ENCODE measurements around the gene POU5F1. TPM values are rescaled to one million over a fixed set of nuclear protein-coding genes. Genes with fewer than 3 reads are reported as not detected.

The POU5F1 gene
- total RNA-seq, 4 donors from 2014 or later, result 0.58 to 3.4 (median 1.1) TPM; not detected in 1

GRCh38 chr6:31163922-31164321 is 6.6 kb downstream of the POU5F1 start:
- TF ChIP-seq, protein P1, sequence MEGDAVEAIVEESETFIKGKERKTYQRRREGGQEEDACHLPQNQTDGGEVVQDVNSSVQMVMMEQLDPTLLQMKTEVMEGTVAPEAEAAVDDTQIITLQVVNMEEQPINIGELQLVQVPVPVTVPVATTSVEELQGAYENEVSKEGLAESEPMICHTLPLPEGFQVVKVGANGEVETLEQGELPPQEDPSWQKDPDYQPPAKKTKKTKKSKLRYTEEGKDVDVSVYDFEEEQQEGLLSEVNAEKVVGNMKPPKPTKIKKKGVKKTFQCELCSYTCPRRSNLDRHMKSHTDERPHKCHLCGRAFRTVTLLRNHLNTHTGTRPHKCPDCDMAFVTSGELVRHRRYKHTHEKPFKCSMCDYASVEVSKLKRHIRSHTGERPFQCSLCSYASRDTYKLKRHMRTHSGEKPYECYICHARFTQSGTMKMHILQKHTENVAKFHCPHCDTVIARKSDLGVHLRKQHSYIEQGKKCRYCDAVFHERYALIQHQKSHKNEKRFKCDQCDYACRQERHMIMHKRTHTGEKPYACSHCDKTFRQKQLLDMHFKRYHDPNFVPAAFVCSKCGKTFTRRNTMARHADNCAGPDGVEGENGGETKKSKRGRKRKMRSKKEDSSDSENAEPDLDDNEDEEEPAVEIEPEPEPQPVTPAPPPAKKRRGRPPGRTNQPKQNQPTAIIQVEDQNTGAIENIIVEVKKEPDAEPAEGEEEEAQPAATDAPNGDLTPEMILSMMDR (IDR thresholded peaks at IDR 0.05), result no peak
- TF ChIP-seq EP300 (IDR thresholded peaks at IDR 0.05) (no peak), POLR2AphosphoS5 (IDR thresholded peaks at IDR 0.05) (no peak), POLR2A (IDR thresholded peaks at IDR 0.05) (no peak)

DNA sequence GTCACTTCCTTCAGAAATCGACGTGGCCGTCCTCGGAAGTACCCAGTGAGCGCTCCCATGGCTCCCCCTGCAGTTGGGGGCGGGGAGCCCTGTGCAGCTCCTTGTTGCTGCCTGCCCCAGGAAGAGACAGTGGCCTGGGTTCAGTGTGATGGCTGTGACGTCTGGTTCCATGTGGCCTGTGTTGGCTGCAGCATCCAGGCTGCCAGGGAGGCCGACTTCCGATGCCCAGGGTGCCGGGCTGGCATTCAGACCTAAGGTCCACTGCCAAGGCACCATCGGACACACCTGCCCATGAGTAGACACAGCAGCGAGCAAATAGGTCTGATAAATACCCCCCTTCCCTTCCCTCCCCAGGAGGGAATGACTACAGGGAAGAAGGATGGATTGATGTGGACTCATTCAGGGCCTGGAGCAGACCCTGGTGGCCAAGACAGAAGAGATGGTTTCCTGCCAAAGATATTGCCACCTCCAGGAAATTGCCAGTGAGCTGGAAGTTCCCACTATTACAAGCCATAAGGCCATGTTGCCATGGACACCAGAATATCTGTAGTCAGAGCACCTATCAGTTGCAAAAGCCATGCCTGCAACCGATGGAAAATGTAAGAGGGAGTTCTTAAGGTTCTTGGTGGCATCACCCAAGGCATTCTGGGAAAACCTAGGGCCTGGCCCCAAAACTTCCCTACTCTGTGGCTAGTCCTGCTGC is 7.9 kb downstream of the POU5F1 start:
- Histone ChIP-seq H3K4me3 (no peak overlapping the region), H3K9me3 (no peaks in the 10 kb centered on the region), H3K4me1 (peaks cover 0 to 17% (median 8%) of the 10 kb centered on the region in 3 donors), H3K36me3 (peaks cover 0 to 18% of the 10 kb centered on the region in 2 donors), H3K27me3 (no peaks in the 10 kb centered on the region), H3K27ac (no peak overlapping the region)
- 56 to 96% methylated on average over 1 to 5 of the region's 13 CpGs for WGBS, 2 donors (ENCODE audit: low coverage in 1 of 2)
- no peak for TF ChIP-seq EP300 (IDR thresholded peaks at IDR 0.05)
- TF ChIP-seq POLR2A (IDR thresholded peaks at IDR 0.05), result no peak
- TF ChIP-seq, protein P1 (IDR thresholded peaks at IDR 0.05), result no peak
- TF ChIP-seq POLR2AphosphoS5 (IDR thresholded peaks at IDR 0.05), result no peak
- no peak for ATAC-seq

More at GRCh38 chr6:31163922-31164321, 6.6 kb downstream of the POU5F1 start:
- Histone ChIP-seq H3K27me3 (no peaks in the 10 kb centered on the region), H3K36me3 (peaks cover 0 to 18% of the 10 kb centered on the region in 2 donors), H3K4me1 (peaks cover 0 to 11% (median 8%) of the 10 kb centered on the region in 3 donors), H3K27ac (no peak overlapping the region), H3K4me3 (no peak overlapping the region), H3K9me3 (no peaks in the 10 kb centered on the region)
- ATAC-seq, result no peak

GRCh38 chr6:31161216-31162126 is 9.0 kb downstream of the POU5F1 start:
- 58 to 90% methylated on average over 4 to 6 of the region's 19 CpGs for WGBS, 2 donors (ENCODE audit: low coverage in 1 of 2)
- peaks cover 0 to 18% of the 10 kb centered on the region in 2 donors for H3K36me3 ChIP-seq
- H3K27ac ChIP-seq, result no peak overlapping the region
- no peaks in the 10 kb centered on the region for H3K9me3 ChIP-seq
- ATAC-seq, result no peak
- H3K4me1 ChIP-seq, result peaks cover 0 to 27% (median 14%) of the 10 kb centered on the region in 3 donors
- no peak overlapping the region for H3K4me3 ChIP-seq
- no peaks in the 10 kb centered on the region for H3K27me3 ChIP-seq
- TF ChIP-seq, protein P1 (IDR thresholded peaks at IDR 0.05), result no peak
- TF ChIP-seq POLR2AphosphoS5 (IDR thresholded peaks at IDR 0.05), result no peak
- no peak for TF ChIP-seq EP300 (IDR thresholded peaks at IDR 0.05)
- no peak for TF ChIP-seq POLR2A (IDR thresholded peaks at IDR 0.05)

DNA sequence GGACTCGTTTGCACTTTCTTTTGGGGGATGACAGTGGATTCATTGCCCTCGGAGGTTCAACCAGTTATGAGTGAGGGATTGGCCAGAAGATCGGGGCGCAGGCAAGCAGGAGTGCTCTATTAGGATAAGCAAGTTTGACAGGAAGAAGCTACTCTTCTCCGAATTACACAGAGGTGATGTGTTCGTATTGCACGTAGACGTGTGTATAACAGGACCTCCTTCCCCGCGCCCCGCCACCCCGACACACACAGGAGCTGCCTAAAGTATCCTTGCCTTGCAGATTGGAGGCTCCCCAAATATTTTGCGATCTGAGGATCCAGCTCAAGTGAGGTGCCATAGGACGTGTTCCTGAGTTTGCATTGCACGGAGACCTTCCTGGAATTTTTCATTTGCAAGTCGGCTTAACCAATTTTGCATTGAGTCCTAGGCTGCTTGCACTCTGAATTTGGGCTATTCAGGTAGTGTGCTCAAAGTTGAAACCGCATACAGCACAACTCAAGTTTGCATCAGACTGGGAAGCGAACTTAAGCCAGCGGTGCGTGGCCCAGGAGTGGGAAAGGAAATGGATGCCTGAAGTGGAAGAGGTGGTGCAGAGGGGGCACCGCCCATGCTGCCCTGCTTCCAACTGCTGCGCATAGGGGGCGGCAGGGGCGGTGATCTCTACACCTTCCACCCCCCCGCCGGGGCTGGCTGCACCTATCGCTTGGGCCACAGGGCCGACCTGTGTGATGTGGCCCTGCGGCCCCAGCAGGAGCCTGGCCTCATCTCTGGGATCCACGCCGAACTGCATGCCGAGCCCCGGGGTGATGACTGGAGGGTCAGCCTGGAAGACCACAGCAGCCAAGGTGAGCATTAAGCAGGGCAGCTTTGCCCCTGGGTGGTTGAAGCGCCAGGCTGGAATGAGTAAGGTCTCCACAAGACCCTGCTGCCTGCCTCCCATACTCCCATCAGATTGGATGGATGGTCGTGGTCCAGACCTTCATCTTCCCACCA is 11.3 kb downstream of the POU5F1 start:
- Histone ChIP-seq H3K4me1 (peaks cover 0 to 27% (median 14%) of the 10 kb centered on the region in 3 donors), H3K27ac (peak overlapping the region in 3 of 4 donors; percentile 78 to 83 (median 82)), H3K36me3 (peaks cover 0 to 37% of the 10 kb centered on the region in 2 donors), H3K27me3 (no peaks in the 10 kb centered on the region), H3K9me3 (no peaks in the 10 kb centered on the region), H3K4me3 (peak overlapping the region; percentile 45 to 70)
- 4 to 5% methylated on average over 4 to 23 of the region's 35 CpGs for WGBS, 2 donors (ENCODE audit: low coverage in 1 of 2)
- ATAC-seq, result no peak
- TF ChIP-seq, protein P1 (IDR thresholded peaks at IDR 0.05), result no peak
- TF ChIP-seq POLR2A (IDR thresholded peaks at IDR 0.05) (no peak), POLR2AphosphoS5 (IDR thresholded peaks at IDR 0.05) (no peak), EP300 (IDR thresholded peaks at IDR 0.05) (no peak)

Measured in gastroesophageal sphincter (tissue), 4 donors.